Tibial nerve (tissue), 4 donors: ENCODE measurements around the gene PNKP. TPM values are rescaled to one million over a fixed set of nuclear protein-coding genes. Genes with fewer than 3 reads are reported as not detected.

ENCODE experiments used
- DNase-seq, 2 donors: peaks; one replicate each; pipeline ENCODE4 v3.0.0-alpha.2; 2019; ENCODE audit warnings: low spot score in 2 of 2
- H3K27ac ChIP-seq, 4 donors: fragments of 200-600 bp; sonication (generic) in 3 of 4; one replicate each; pipeline ENCODE4 v1.5.1; 2017 to 2019; ENCODE audit warnings: mild to moderate bottlenecking in 1 of 4
- H3K27me3 ChIP-seq, 2 donors: fragments of 200-600 bp; sonication (generic) in 1 of 2; one replicate each; pipeline versions ENCODE4 v1.5.1 to v1.6.0; 2017 to 2019
- H3K36me3 ChIP-seq, 3 donors: fragments of 200-600 bp; sonication (generic); one replicate each; pipeline ENCODE4 v1.5.1; 2018 to 2019
- H3K4me1 ChIP-seq, 4 donors: fragments of 200-600 bp; sonication (generic) in 3 of 4; one replicate each; pipeline ENCODE4 v1.5.1; 2017 to 2019
- H3K4me3 ChIP-seq, 4 donors: fragments of 200-600 bp; sonication (generic) in 3 of 4; one replicate each; pipeline ENCODE4 v1.5.1; 2017 to 2019; ENCODE audit warnings: mild to moderate bottlenecking in 1 of 4, moderate library complexity in 1 of 4
- H3K9me3 ChIP-seq, 4 donors: fragments of 200-600 bp; sonication (generic) in 3 of 4; one replicate each; pipeline ENCODE4 v1.5.1; 2017 to 2019
- EP300 ChIP-seq, 2 donors: sonication (generic); formaldehyde crosslinking; IDR thresholded peaks; one replicate each; pipeline ENCODE4 v1.6.1; 2017; ENCODE audit warnings: antibody characterized with exemption in 2 of 2, mild to moderate bottlenecking in 1 of 2
- POLR2A ChIP-seq, 2 donors: fragments of 450-650 bp; IDR thresholded peaks; one replicate each; pipeline ENCODE4 v1.6.1; 2017; ENCODE audit warnings: antibody characterized with exemption in 2 of 2, mild to moderate bottlenecking in 2 of 2, moderate library complexity in 2 of 2
- whole genome bisulfite sequencing, 2 donors: methylation state at CpG; one replicate each; pipeline ENCODE4 v1.1.5; 2018; 5-methylcytosine and 5-hydroxymethylcytosine counted together
- total RNA-seq, 4 donors: library from RNA; depleted of rRNA; stranded (reverse); fragments of >200 nt; gene quantifications; one replicate each; pipeline ENCODE4 v1.1.0, GENCODE V29; 2016
- TF ChIP-seq, protein P1 (sequence below), 5 experiments: fragments of 200-600 bp in 3 of 5; fragments of 450-650 bp in 2 of 5; sonication (generic) in 3 of 5; IDR thresholded peaks; one replicate each; pipeline ENCODE4 v1.5.1; 2016 to 2019; ENCODE audit warnings: antibody characterized with exemption in 5 of 5, mild to moderate bottlenecking in 3 of 5, moderate library complexity in 2 of 5

PNKP gene
- total RNA-seq, 4 donors from 2014 or later: 52.7 to 158 (median 79.5) TPM

DNA sequence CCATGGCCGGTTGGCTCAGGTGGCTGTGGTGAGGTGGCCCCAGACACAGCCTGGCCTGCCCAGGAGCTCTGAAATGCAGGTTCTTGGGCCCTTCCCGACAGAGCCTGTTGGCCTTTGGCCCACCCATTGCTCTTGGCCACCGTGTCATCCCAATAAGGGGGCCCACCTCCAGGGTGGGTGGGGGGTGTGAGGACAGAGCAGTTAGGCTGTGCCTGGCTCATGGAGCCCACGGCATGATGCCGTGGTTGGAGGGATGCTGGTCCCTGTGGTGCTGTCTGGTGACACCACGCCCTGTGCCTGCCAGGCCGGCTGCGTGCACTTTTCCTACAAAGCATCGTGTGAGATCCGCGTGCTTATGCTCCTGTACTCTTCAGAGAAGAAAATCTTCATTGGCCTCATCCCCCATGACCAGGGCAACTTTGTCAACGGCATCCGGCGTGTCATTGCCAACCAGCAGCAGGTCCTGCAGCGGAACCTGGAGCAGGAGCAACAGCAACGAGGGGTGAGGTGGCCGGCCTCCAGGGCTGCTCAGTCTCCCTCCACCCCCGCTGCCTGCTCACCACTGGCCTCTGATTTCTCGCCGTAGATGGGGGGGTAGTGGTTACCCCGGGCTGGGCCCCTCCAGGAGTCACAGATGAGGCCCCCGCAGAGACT lies 7.6 kb downstream of the PNKP start:
- Histone ChIP-seq H3K27ac (peak overlapping the region in 3 of 4 donors; percentile 77 to 86 (median 85)), H3K9me3 (no peaks in the 10 kb centered on the region), H3K27me3 (no peaks in the 10 kb centered on the region), H3K4me3 (no peak overlapping the region), H3K4me1 (peaks cover 0 to 74% (median 11%) of the 10 kb centered on the region in 4 donors), H3K36me3 (peaks cover 0 to 97% (median 4%) of the 10 kb centered on the region in 3 donors)
- 76 to 79% methylated on average over 20 to 22 of the region's 22 CpGs for WGBS, 2 donors
- DNase-seq: no peak
- TF ChIP-seq EP300 (IDR thresholded peaks at IDR 0.05) (no peak), POLR2A (IDR thresholded peaks at IDR 0.05) (no peak)
- TF ChIP-seq, protein P1, sequence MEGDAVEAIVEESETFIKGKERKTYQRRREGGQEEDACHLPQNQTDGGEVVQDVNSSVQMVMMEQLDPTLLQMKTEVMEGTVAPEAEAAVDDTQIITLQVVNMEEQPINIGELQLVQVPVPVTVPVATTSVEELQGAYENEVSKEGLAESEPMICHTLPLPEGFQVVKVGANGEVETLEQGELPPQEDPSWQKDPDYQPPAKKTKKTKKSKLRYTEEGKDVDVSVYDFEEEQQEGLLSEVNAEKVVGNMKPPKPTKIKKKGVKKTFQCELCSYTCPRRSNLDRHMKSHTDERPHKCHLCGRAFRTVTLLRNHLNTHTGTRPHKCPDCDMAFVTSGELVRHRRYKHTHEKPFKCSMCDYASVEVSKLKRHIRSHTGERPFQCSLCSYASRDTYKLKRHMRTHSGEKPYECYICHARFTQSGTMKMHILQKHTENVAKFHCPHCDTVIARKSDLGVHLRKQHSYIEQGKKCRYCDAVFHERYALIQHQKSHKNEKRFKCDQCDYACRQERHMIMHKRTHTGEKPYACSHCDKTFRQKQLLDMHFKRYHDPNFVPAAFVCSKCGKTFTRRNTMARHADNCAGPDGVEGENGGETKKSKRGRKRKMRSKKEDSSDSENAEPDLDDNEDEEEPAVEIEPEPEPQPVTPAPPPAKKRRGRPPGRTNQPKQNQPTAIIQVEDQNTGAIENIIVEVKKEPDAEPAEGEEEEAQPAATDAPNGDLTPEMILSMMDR (IDR thresholded peaks at IDR 0.05): no peak

DNA sequence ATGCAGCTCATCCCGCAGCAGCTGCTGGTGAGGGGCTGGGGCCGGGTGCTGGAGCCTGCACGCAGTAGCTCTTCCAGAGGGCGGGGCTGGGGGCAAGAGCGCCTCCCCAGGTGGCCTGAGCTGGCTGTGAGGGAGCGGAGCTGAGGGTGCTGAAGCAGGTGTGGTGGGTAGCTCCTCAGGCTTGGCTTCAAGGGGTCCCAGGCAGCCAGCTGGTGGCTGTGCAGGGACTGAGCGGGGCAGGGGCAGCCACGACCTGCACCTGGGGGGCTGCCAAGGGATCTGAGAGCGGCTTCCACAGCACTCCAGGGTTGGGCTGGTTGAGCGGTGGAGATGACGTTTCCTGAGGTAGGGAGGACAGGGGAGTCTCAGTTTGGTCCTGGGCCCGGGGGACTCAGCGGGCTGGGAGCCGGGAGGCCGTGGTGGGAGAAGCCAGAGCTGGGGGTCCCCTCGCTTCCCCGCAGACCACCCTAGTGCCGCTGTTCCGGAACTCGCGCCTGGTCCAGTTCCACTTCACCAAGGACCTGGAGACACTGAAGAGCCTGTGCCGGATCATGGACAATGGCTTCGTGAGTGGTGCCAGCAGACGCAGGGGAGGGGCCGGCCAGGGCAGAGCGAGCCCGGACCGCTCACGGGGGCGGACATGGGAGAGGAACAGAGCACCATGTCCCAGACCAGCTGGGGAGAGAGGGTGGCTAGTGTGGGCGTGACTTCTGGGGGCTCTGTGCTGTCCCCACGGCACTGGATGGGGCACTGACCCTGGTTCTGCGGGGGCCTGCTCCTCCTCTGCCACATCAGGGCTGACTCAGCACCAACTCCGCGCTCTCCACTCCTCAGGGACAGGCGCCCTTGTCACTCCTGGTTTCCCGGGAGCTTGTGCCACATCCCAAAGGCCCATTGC lies 9.0 kb downstream of the PNKP start:
- H3K36me3 ChIP-seq: peaks cover 0 to 92% (median 4%) of the 10 kb centered on the region in 3 donors
- no peaks in the 10 kb centered on the region for H3K9me3 ChIP-seq
- peaks cover 0 to 81% (median 14%) of the 10 kb centered on the region in 4 donors for H3K4me1 ChIP-seq
- TF ChIP-seq POLR2A (IDR thresholded peaks at IDR 0.05) (no peak), EP300 (IDR thresholded peaks at IDR 0.05) (peak in 1 of 2 donors; percentile 50)
- DNase-seq: peak in 1 of 2 donors; percentile 14
- H3K4me3 ChIP-seq: no peak overlapping the region
- 69 to 72% methylated on average over 28 to 31 of the region's 37 CpGs for WGBS, 2 donors
- no peaks in the 10 kb centered on the region for H3K27me3 ChIP-seq
- peak overlapping the region; percentile 18 to 86 (median 70) for H3K27ac ChIP-seq

DNA sequence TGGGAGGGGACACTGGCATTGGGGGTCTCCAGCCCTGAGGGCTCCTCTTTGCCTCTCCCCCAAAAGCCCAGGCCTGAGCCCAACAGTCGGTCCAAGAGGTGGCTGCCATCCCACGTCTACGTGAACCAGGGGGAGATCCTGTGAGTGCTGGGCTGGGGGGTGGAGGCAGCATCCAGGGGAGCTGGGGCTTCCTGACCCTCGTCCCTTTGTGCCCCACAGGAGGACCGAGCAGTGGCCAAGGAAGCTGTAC lies 9.6 kb downstream of the PNKP start:
- H3K4me3 ChIP-seq: no peak overlapping the region
- WGBS, 2 donors: 81 to 95% methylated on average over 4 to 5 of the region's 5 CpGs
- no peak for TF ChIP-seq POLR2A (IDR thresholded peaks at IDR 0.05)
- TF ChIP-seq EP300 (IDR thresholded peaks at IDR 0.05): no peak
- TF ChIP-seq, protein P1 (IDR thresholded peaks at IDR 0.05): no peak
- H3K4me1 ChIP-seq: peaks cover 0 to 83% (median 19%) of the 10 kb centered on the region in 4 donors
- no peaks in the 10 kb centered on the region for H3K27me3 ChIP-seq
- DNase-seq: peak in 1 of 2 donors; percentile 13
- H3K27ac ChIP-seq: peak overlapping the region in 3 of 4 donors; percentile 56 to 86 (median 85)
- peaks cover 0 to 86% (median 4%) of the 10 kb centered on the region in 3 donors for H3K36me3 ChIP-seq
- H3K9me3 ChIP-seq: no peaks in the 10 kb centered on the region

- TF ChIP-seq POLR2A (IDR thresholded peaks at IDR 0.05): no peak
- WGBS, 2 donors: 89 to 92% methylated on average over 25 of the region's 26 CpGs
- H3K36me3 ChIP-seq: peaks cover 0 to 81% (median 4%) of the 10 kb centered on the region in 3 donors
These were observed 10.1 kb downstream of the PNKP start for GRCh38 chr19:49857061-49857837.

DNA sequence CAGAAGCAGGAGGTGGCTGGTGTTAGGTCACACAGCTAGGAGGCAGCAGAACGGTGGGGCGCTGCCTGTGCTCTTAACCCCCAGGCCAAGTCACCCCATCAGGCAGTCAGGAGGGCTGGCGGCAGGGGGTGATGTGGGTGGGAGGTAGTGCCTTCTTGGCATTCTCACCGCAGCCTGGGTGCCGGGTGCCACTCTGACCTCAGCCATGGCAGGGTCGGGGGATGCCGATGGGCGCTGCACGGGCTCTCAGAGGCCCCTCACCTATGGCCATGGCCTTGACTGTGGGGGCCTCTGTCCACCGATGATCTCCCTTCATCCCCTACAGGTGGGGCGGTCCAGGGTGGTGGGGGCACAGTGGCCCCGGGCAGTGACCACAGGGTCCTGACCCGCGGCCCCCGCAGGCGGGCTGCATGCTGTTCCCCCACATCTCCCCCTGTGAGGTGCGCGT lies 10.8 kb downstream of the PNKP start:
- Histone ChIP-seq H3K36me3 (peaks cover 0 to 75% (median 4%) of the 10 kb centered on the region in 3 donors), H3K4me1 (peaks cover 0 to 84% (median 29%) of the 10 kb centered on the region in 4 donors), H3K4me3 (no peak overlapping the region), H3K27ac (peak overlapping the region in 1 of 4 donors; percentile 60), H3K9me3 (no peaks in the 10 kb centered on the region), H3K27me3 (no peaks in the 10 kb centered on the region)
- DNase-seq: no peak
- TF ChIP-seq, protein P1 (IDR thresholded peaks at IDR 0.05): no peak
- TF ChIP-seq EP300 (IDR thresholded peaks at IDR 0.05): no peak
- no peak for TF ChIP-seq POLR2A (IDR thresholded peaks at IDR 0.05)
- WGBS, 2 donors: 82 to 87% methylated on average over 7 to 13 of the region's 18 CpGs

More at GRCh38 chr19:49857061-49857837, 10.1 kb downstream of the PNKP start:
- no peak for DNase-seq
- peaks cover 0 to 83% (median 24%) of the 10 kb centered on the region in 4 donors for H3K4me1 ChIP-seq
- H3K27ac ChIP-seq: peak overlapping the region in 2 of 4 donors; percentile 85 to 86
- H3K9me3 ChIP-seq: no peaks in the 10 kb centered on the region
- no peaks in the 10 kb centered on the region for H3K27me3 ChIP-seq
- no peak overlapping the region for H3K4me3 ChIP-seq
